Measurements from ENCODE around the gene TUBA4B.

GRCh38 chr2:219245899-219246230, 7.2 kb upstream of the TUBA4B start:
- TF ChIP-seq CTCF (conservative IDR thresholded peaks at IDR 0.05; ENCODE audit: low read length) (no peak), EZH2phosphoT487 (IDR thresholded peaks at IDR 0.05; ENCODE audit: borderline replicate concordance, low read depth, low read length) (no peak)
